Cardiac septum (tissue), 1 donor: ENCODE measurements around the gene SUMF2. TPM values are rescaled to one million over a fixed set of nuclear protein-coding genes. Genes with fewer than 3 reads are reported as not detected.
A peak's percentile ranks its signal among the peaks of the same experiment; 100 is the strongest.
"Not testable (repeated sequence)": the region's sequence is repeated elsewhere in the genome, so short reads cannot be mapped to it uniquely, and the experiment has no call there.

Experiments used
- DNase-seq: peaks from one replicate; pipeline ENCODE4 v3.0.0-alpha.2; 2020; ENCODE audit warnings: low spot score
- intact Hi-C: fragments of 100-400 bp; cut with DNase I; formaldehyde crosslinking; loops from one replicate; pipeline ENCODE4 v1.14.0; 2022
- total RNA-seq: library from RNA; stranded (reverse); fragmentation: NEBNext Ultra II Directional; extraction: Animal tissue kit (Norgen Biotek cat#: 25700); gene quantifications from one replicate; pipeline ENCODE4 v1.2.1, GENCODE V29; 2021
- donor health status: DM: no; HTN: no; CAD: no.

SUMF2 gene
- total RNA-seq, 1 donor from 2014 or later = 32.3 TPM

DNA sequence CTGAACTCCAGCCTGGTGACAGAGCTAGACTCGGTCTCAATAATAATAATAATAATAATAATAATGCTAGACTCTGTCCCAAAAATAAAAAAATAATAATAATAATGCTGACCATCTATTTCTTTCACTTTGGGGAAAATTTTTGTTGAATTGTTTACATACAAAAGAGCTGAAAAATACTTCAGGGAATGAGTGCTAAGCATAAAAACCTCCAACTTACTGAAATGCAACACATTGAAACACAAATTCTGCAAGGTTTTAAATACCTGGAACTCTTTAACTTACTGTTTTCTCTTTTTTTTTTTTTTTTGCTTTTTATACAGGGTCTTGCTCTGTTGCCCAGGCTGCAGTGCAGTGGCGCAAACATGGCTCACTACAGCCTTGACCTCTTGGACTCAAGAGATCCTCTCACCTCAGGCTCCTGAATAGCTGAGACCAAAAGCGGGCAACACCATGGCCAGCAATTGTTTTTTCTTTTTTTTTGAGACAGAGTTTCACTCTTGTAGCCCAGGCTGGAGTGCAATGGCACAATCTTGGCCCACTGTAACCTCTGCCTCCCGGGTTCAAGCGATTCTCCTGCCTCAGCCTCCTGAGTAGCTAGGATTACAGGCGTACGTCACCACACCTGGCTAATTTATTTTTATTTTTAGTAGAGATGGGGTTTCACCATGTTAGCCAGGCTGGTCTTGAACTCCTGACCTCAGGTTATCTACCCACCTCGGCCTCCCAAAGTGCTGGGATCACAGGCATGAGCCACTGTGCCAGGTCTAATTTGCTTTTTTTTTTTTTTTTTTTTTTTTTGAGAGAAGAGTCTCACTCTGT lies 34.3 kb downstream of the SUMF2 start:
- DNase-seq, intact Hi-C loops: not testable (repeated sequence)

DNA sequence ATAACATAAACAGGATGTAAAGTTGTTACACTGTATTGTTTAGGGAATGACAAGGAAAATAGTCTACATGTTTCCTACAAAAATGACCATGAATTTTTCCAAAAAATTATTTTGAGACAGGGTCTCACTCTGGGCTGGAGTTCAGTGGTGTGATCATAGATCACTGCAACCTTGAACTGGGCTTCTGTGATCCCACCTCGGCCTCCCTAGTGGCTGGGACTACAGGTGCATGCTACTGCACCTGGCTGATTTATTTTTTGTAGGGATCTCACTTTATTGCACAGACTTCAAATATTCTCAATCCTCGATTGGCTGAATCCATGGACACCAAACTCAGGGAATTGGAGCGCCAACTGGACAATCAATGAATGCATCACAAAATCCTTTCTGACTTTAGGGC lies 35.6 kb downstream of the SUMF2 start:
- intact Hi-C loops = no loop called here
- no peak for DNase-seq

GRCh38 chr7:56104138-56104537 lies 40.1 kb downstream of the SUMF2 start:
- intact Hi-C loops, DNase-seq: not testable (repeated sequence)

DNA sequence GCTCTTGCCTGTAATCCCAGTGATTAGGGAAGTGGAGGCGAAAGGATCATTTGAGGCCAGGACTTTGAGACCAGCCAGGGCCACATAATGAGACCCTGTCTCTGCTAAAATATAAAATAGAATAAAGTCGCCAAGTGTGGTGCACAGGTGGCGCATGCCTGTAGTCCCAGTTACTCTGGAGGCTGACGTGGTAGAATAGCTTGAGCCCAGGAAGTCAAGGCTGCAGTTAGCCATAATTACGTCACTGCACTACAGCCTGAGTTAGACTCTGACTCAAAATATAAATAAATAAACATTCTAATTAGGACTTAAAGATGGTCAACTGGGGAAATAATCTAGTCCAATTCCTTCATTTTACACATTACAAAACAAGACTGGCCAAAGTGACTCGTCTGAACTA lies 41.4 kb downstream of the SUMF2 start:
- intact Hi-C loops = loop anchor here (5.0 kb wide), 1 partner anchor 43 kb away; the partner anchor contains the start of gene SUMF2

GRCh38 chr7:56106108-56107073 lies 42.3 kb downstream of the SUMF2 start, which contains the start of gene CHCHD2:
TSS of gene CHCHD2 (minus strand) at chr7:56106476. CDS start at chr7:56106413, 63 bp downstream.
- intact Hi-C loops = loop anchor here (5.0 kb wide), 1 partner anchor 44 kb away; the partner anchor contains the start of gene SUMF2
- peak; percentile 98 for DNase-seq

More for the DNA sequence above, 41.4 kb downstream of the SUMF2 start:
- DNase-seq = no peak

DNA sequence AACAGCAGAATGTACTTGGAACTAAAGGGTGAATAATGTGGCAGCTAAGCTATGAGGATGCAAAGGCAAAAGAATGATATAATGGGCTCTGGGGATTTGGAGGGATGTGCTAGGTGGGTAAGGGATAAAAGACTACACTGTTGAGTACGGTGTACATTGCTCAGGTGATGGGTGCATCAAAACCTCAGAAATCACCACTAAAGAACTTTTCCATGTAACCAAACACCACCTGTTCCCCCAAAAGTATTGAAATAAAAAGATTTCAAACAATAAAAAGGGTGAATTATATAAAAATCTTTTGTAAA lies 43.8 kb downstream of the SUMF2 start:
- no peak for DNase-seq
- intact Hi-C loops = loop anchor here (5.0 kb wide), 1 partner anchor 46 kb away; the partner anchor contains the start of gene SUMF2

DNA sequence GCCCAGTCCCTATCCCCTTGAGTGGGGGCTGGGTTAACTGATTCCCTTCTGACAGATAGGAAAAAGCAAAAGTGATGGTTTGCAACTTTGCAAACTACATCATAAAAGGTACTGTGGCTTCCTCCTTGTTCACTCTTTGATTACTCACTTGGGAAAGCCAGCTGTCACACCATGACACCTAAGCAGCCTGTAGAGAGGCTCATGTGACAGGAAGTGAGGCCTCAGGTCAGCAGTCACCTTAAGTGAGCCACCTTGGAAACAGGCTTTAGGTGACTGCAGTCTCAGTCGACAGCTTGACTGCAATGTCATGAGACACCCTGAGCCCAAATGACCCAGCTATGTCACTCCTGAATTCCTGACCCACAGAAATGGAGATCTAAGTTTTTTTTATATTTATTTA lies 46.5 kb downstream of the SUMF2 start:
- intact Hi-C loops = no loop called here
- no peak for DNase-seq

GRCh38 chr7:56112244-56112643 lies 48.2 kb downstream of the SUMF2 start:
- DNase-seq, intact Hi-C loops: not testable (repeated sequence)

GRCh38 chr7:56115852-56116538 lies 51.9 kb downstream of the SUMF2 start, which contains the start of gene NUPR2:
TSS of gene NUPR2 (minus strand) at chr7:56116417. CDS start at chr7:56116314, 103 bp downstream.
- peak; percentile 63 for DNase-seq
- intact Hi-C loops = no loop called here

- DNase-seq = no peak
- intact Hi-C loops = no loop called here
These were observed 57.4 kb downstream of the SUMF2 start for GRCh38 chr7:56121440-56121839.

DNA sequence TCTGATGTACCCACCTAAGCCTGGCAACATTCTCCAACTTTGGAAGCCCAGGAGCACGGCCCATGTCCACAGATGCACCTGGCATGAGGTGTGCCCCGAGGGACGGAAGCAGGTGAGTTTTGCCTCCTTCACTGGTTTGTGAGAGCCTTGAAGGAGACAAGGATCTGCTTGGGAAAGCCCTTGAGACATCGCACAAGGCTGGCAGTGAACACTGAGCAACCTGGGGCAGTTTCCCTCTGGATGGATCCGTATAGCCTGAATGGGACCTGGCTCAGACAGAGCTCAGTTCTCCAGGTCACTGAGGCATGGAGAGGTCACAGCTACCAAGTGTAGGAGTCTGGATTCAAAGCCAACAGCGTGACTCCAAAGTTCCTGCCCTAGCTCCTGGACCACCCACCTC lies 60.9 kb downstream of the SUMF2 start:
- intact Hi-C loops = no loop called here
- DNase-seq = no peak

GRCh38 chr7:56125831-56126230 lies 61.7 kb downstream of the SUMF2 start:
- intact Hi-C loops = no loop called here
- no peak for DNase-seq

GRCh38 chr7:56127241-56127975 lies 63.3 kb downstream of the SUMF2 start:
- no peak for DNase-seq
- intact Hi-C loops = no loop called here

Other genes starting within 250 kb of the SUMF2 start
- not detected for gene SEPTIN14, start 201.5 kb upstream of the SUMF2 start, total RNA-seq
- gene ZNF713, start 176.8 kb upstream of the SUMF2 start, total RNA-seq = 2.5 TPM
- 13.4 TPM for gene MRPS17, start 112.4 kb upstream of the SUMF2 start, total RNA-seq
- gene NIPSNAP2, start 99.7 kb upstream of the SUMF2 start, total RNA-seq = 251 TPM
- gene PSPH, start 12.8 kb upstream of the SUMF2 start, total RNA-seq = 9.7 TPM
- gene CCT6A, start 12.5 kb upstream of the SUMF2 start, total RNA-seq = 74.0 TPM
- 15.3 TPM for gene PHKG1, start 28.7 kb downstream of the SUMF2 start, total RNA-seq
- 394 TPM for gene CHCHD2, start 42.2 kb downstream of the SUMF2 start, total RNA-seq
- gene NUPR2, start 52.1 kb downstream of the SUMF2 start, total RNA-seq = not detected